Measurements from ENCODE around the gene COBL. TPM values are rescaled to one million over a fixed set of nuclear protein-coding genes. Genes with fewer than 3 reads are reported as not detected.
A peak's percentile ranks its signal among the peaks of the same experiment; 100 is the strongest.

The COBL gene
- total RNA-seq, 1 experiment from 2014 or later = not detected

DNA sequence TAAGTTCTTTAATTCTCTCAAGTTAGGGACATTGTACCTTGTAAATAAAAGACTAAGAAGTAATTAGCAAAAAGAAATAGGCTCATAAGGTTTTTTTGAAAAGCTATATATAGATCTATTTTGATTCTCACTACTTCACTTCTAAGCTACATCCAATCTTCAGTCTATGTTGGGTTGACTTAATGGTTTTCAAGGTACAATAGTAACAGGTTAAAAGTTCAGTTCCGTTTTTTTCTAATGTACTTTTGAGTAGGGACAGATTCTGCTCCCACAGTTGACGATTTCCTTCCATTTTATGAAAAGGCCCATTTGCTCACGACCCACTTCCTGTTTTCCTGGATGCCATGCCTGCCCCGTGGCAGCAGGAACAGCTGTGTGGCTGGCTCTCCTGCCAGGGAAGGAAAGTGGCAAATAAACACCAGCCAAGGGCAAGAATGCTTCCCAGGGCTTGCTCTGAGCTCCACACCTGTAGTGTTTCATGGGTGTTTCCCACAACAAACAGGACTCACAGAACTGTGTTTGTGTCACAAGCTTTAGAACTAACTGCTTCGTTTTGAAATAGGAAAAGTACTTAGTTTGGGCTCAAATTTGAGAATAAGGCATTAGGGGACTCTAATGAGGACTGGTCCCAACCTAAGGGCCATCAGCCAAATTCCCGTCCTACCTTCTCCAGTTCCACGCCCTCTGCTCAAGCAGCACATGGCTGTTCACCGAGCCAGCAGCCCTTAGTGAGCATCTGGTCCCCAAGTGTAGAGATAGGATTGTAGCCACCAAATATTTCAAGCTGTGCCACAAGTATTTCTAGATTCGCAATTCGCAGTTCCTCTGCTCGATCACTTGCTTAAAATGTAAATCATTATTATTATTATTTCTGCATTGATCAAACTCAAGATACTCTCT, 240.7 kb downstream of the COBL start:
- Histone ChIP-seq H3K9me3 (ENCODE audit: low read length) (no peaks in the 10 kb centered on the region), H3K27me3 (ENCODE audit: low read length) (no peaks in the 10 kb centered on the region), H3K27ac (ENCODE audit: low read length) (no peak overlapping the region), H3K36me3 (ENCODE audit: insufficient read depth, low read length) (no peaks in the 10 kb centered on the region), H3K4me3 (ENCODE audit: low read length) (no peak overlapping the region), H3K9ac (ENCODE audit: low read length) (no peak overlapping the region), H3K9me2 (replicated peaks; ENCODE audit: insufficient read depth, low read length) (no peaks in the 10 kb centered on the region), H3K79me2 (ENCODE audit: low read length) (no peaks in the 10 kb centered on the region), H2AFZ (ENCODE audit: low read length) (no peak overlapping the region), H3K4me2 (ENCODE audit: low read depth, low read length, poor library complexity, severe bottlenecking) (no peak overlapping the region), H3K4me1 (ENCODE audit: low read length) (peaks cover 8% of the 10 kb centered on the region), H4K20me1 (ENCODE audit: insufficient read depth, low read depth, low read length) (no peaks in the 10 kb centered on the region)
- DNase-seq = no peak

DNA sequence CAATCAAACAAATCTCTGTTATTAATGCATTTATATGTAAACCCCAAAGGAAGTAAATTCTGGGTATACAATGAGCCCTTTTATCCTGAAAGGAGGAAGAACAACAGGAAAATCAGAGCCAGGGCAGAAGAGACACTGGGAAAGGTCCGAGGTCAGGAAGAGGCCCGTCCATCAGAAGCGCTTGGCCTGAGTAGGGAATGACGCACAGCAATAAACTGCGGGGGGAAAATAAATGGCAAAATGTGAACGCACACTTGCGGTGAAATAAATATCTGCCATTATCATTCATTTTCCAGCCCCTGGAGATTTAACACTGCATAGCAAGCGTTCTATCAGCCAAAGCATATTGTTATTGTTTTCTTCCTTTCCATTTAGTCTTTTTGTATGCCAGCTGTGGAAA, 243.4 kb downstream of the COBL start:
- H3K9me3 ChIP-seq (ENCODE audit: low read length) = no peaks in the 10 kb centered on the region
- H3K4me2 ChIP-seq (ENCODE audit: low read depth, low read length, poor library complexity, severe bottlenecking) = no peak overlapping the region

DNA sequence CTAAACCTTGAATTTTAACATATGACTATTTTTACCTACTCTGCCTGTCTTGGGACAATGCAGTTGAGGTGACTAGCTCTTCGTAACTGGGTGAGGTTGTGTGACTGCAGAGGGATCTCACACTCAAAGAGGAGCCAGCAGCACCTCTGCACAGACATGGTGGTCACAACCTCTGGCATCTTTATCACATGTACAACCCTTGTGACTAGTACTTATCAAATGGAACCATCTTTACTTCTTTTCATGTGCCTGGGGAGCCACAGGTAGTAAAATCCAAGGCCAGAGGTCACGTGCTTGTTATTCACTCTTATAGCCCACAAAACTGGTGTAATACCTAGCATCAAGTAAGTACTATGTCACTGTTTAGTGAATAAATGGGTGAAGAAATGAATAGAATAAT, 244.3 kb downstream of the COBL start:
- no peaks in the 10 kb centered on the region for H3K9me2 ChIP-seq (replicated peaks; ENCODE audit: insufficient read depth, low read length)
- H3K4me3 ChIP-seq (ENCODE audit: low read length) = no peak overlapping the region
- H3K9me3 ChIP-seq (ENCODE audit: low read length) = no peaks in the 10 kb centered on the region
- H3K9ac ChIP-seq (ENCODE audit: low read length) = no peak overlapping the region
- no peak overlapping the region for H3K27ac ChIP-seq (ENCODE audit: low read length)
- H2AFZ ChIP-seq (ENCODE audit: low read length) = no peak overlapping the region
- H3K4me2 ChIP-seq (ENCODE audit: low read depth, low read length, poor library complexity, severe bottlenecking) = no peak overlapping the region
- DNase-seq = no peak
- H3K4me1 ChIP-seq (ENCODE audit: low read length) = peaks cover 8% of the 10 kb centered on the region
- H4K20me1 ChIP-seq (ENCODE audit: insufficient read depth, low read depth, low read length) = no peaks in the 10 kb centered on the region
- no peaks in the 10 kb centered on the region for H3K36me3 ChIP-seq (ENCODE audit: insufficient read depth, low read length)
- no peaks in the 10 kb centered on the region for H3K27me3 ChIP-seq (ENCODE audit: low read length)
- no peaks in the 10 kb centered on the region for H3K79me2 ChIP-seq (ENCODE audit: low read length)

More for the DNA sequence above, 243.4 kb downstream of the COBL start:
- no peak overlapping the region for H3K9ac ChIP-seq (ENCODE audit: low read length)
- no peak for DNase-seq
- H4K20me1 ChIP-seq (ENCODE audit: insufficient read depth, low read depth, low read length) = no peaks in the 10 kb centered on the region
- no peak overlapping the region for H3K4me3 ChIP-seq (ENCODE audit: low read length)
- no peaks in the 10 kb centered on the region for H3K36me3 ChIP-seq (ENCODE audit: insufficient read depth, low read length)
- H3K79me2 ChIP-seq (ENCODE audit: low read length) = no peaks in the 10 kb centered on the region
- H3K27ac ChIP-seq (ENCODE audit: low read length) = no peak overlapping the region
- H2AFZ ChIP-seq (ENCODE audit: low read length) = no peak overlapping the region
- H3K4me1 ChIP-seq (ENCODE audit: low read length) = peaks cover 8% of the 10 kb centered on the region
- no peaks in the 10 kb centered on the region for H3K27me3 ChIP-seq (ENCODE audit: low read length)
- H3K9me2 ChIP-seq (replicated peaks; ENCODE audit: insufficient read depth, low read length) = no peaks in the 10 kb centered on the region

DNA sequence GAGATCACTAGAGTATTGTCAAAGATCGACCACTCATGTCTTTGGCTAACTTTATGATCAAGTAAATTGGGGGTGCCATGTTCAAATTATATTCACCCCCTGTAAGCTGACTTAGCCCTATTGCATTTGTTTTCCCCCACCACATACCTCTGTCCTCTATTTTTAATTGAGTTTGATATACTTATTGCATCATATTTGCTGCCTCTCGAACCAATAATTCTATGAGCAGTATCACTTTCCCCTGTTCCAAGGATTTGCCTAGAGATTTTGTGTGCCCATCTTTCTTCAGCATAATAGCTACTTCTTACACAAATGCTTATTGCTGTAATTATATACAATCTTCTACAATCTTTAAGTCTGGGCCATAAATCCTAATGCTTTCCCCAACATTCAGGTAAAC, 245.2 kb downstream of the COBL start:
- H3K9me2 ChIP-seq (replicated peaks; ENCODE audit: insufficient read depth, low read length) = no peaks in the 10 kb centered on the region
- H2AFZ ChIP-seq (ENCODE audit: low read length) = no peak overlapping the region
- no peak for DNase-seq
- H3K79me2 ChIP-seq (ENCODE audit: low read length) = no peaks in the 10 kb centered on the region
- no peaks in the 10 kb centered on the region for H3K27me3 ChIP-seq (ENCODE audit: low read length)
- peaks cover 8% of the 10 kb centered on the region for H3K4me1 ChIP-seq (ENCODE audit: low read length)
- H4K20me1 ChIP-seq (ENCODE audit: insufficient read depth, low read depth, low read length) = no peaks in the 10 kb centered on the region
- no peak overlapping the region for H3K4me2 ChIP-seq (ENCODE audit: low read depth, low read length, poor library complexity, severe bottlenecking)
- H3K9ac ChIP-seq (ENCODE audit: low read length) = no peak overlapping the region
- no peak overlapping the region for H3K4me3 ChIP-seq (ENCODE audit: low read length)
- no peak overlapping the region for H3K27ac ChIP-seq (ENCODE audit: low read length)
- no peaks in the 10 kb centered on the region for H3K36me3 ChIP-seq (ENCODE audit: insufficient read depth, low read length)
- no peaks in the 10 kb centered on the region for H3K9me3 ChIP-seq (ENCODE audit: low read length)

DNA sequence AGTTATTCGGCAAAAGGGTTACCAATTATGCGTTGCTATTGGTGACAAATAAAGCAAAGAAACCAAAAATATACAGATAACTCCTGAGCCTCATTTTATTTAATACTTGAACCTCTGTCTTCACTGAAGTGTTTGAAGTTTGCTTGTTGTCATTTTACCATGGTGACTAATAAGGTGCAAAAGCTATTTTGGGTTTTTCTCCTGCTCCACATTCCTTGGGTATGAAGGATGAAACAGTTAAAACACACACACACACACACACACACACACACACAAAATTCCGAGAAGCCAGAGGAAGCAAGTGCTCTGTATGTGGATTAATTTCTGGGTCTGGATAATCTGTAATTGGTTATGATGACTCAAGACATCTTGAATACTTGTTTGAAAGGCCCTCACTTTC, 246.5 kb downstream of the COBL start:
- Histone ChIP-seq H3K27ac (ENCODE audit: low read length) (no peak overlapping the region), H3K9me3 (ENCODE audit: low read length) (no peaks in the 10 kb centered on the region), H2AFZ (ENCODE audit: low read length) (no peak overlapping the region), H3K9ac (ENCODE audit: low read length) (no peak overlapping the region), H3K4me2 (ENCODE audit: low read depth, low read length, poor library complexity, severe bottlenecking) (no peak overlapping the region), H4K20me1 (ENCODE audit: insufficient read depth, low read depth, low read length) (no peaks in the 10 kb centered on the region), H3K4me3 (ENCODE audit: low read length) (no peak overlapping the region), H3K79me2 (ENCODE audit: low read length) (no peaks in the 10 kb centered on the region), H3K27me3 (ENCODE audit: low read length) (no peaks in the 10 kb centered on the region), H3K4me1 (ENCODE audit: low read length) (peaks cover 8% of the 10 kb centered on the region), H3K36me3 (ENCODE audit: insufficient read depth, low read length) (no peaks in the 10 kb centered on the region), H3K9me2 (replicated peaks; ENCODE audit: insufficient read depth, low read length) (no peaks in the 10 kb centered on the region)
- no peak for DNase-seq

DNA sequence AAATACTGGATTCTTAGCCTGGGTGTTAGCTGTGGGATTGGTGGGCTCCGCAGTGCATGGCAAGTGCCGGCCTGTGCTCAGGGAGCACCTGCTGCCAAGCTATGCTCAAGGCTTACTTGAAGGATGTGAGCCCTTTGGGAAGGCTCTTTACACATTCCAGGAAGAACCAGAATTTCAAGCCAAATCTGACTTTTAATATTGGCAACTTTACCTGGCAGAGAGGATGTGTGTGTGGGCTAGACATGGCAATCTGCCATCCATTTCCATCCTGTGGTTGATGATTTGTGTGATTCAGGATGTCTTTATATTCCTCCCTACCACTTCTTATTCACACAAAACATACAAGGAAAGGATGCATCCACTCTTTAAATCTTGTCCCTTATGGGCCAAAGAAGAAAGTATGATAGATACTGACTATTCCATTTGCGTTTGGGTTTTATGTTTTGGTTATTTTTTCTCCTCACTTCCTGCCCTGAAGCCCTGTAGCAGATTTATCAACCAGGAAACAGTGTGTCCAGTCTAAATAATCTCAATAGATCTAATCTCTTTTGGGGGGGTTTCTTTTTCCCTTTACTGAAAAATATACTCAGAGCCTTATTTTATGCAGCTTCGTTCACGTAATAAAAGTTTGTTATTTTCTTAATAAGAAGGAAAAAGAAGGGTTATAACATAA, 247.1 kb downstream of the COBL start:
- Histone ChIP-seq H3K27me3 (ENCODE audit: low read length) (no peaks in the 10 kb centered on the region), H2AFZ (ENCODE audit: low read length) (no peak overlapping the region), H3K36me3 (ENCODE audit: insufficient read depth, low read length) (no peaks in the 10 kb centered on the region), H3K79me2 (ENCODE audit: low read length) (no peaks in the 10 kb centered on the region), H3K27ac (ENCODE audit: low read length) (no peak overlapping the region), H3K4me1 (ENCODE audit: low read length) (peaks cover 8% of the 10 kb centered on the region), H3K9me2 (replicated peaks; ENCODE audit: insufficient read depth, low read length) (no peaks in the 10 kb centered on the region), H4K20me1 (ENCODE audit: insufficient read depth, low read depth, low read length) (no peaks in the 10 kb centered on the region), H3K9ac (ENCODE audit: low read length) (no peak overlapping the region), H3K4me2 (ENCODE audit: low read depth, low read length, poor library complexity, severe bottlenecking) (no peak overlapping the region), H3K4me3 (ENCODE audit: low read length) (no peak overlapping the region), H3K9me3 (ENCODE audit: low read length) (no peaks in the 10 kb centered on the region)
- no peak for DNase-seq

DNA sequence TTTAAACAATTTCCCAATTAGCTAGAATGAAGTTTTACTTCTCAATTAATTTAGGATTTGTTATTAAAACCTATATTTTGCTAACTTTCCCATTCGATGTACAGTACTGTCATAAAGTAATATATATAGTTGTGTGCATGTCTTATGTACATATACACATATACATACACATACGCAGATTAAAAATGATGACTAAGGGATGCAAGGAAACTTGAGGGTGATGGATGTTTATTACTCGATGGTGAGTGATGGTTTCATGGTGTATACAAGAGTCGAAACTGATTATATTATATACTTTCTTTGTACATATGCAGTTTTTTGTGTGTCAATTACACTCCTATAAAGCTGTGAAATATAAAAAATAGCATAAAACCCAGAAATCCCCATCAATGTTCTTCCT, 248.2 kb downstream of the COBL start:
- no peak overlapping the region for H3K4me2 ChIP-seq (ENCODE audit: low read depth, low read length, poor library complexity, severe bottlenecking)
- H4K20me1 ChIP-seq (ENCODE audit: insufficient read depth, low read depth, low read length) = no peaks in the 10 kb centered on the region
- no peaks in the 10 kb centered on the region for H3K9me2 ChIP-seq (replicated peaks; ENCODE audit: insufficient read depth, low read length)
- no peaks in the 10 kb centered on the region for H3K4me1 ChIP-seq (ENCODE audit: low read length)
- H3K36me3 ChIP-seq (ENCODE audit: insufficient read depth, low read length) = no peaks in the 10 kb centered on the region
- H3K27me3 ChIP-seq (ENCODE audit: low read length) = no peaks in the 10 kb centered on the region
- DNase-seq = no peak
- no peaks in the 10 kb centered on the region for H3K79me2 ChIP-seq (ENCODE audit: low read length)
- no peaks in the 10 kb centered on the region for H3K9me3 ChIP-seq (ENCODE audit: low read length)
- H2AFZ ChIP-seq (ENCODE audit: low read length) = no peak overlapping the region
- no peak overlapping the region for H3K27ac ChIP-seq (ENCODE audit: low read length)
- no peak overlapping the region for H3K4me3 ChIP-seq (ENCODE audit: low read length)
- no peak overlapping the region for H3K9ac ChIP-seq (ENCODE audit: low read length)

DNA sequence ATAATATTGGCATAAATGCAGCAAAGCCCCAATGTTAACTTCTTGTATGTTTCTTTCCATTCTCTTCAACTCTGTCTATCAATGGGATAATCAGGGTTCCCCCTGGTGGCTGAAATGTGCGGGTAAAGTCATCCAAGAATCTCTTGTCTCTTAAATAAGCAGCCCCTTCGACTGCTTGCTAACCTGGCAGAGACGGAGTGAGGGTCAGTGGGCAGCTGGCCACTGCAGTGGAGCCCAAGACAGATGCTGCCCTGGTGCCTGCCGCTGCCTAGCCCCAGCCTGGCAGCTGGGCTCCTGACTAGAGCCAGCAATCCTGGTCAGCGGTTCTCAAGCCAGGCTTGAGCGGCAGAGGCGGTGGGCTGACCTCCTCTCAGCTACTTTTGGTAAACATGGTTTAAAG, 248.9 kb downstream of the COBL start:
- no peak overlapping the region for H3K4me3 ChIP-seq (ENCODE audit: low read length)
- H4K20me1 ChIP-seq (ENCODE audit: insufficient read depth, low read depth, low read length) = no peaks in the 10 kb centered on the region
- H3K9me3 ChIP-seq (ENCODE audit: low read length) = no peaks in the 10 kb centered on the region
- H2AFZ ChIP-seq (ENCODE audit: low read length) = no peak overlapping the region
- no peak overlapping the region for H3K27ac ChIP-seq (ENCODE audit: low read length)
- H3K79me2 ChIP-seq (ENCODE audit: low read length) = no peaks in the 10 kb centered on the region
- no peaks in the 10 kb centered on the region for H3K27me3 ChIP-seq (ENCODE audit: low read length)
- DNase-seq = peak; percentile 72
- H3K4me1 ChIP-seq (ENCODE audit: low read length) = no peaks in the 10 kb centered on the region
- H3K9me2 ChIP-seq (replicated peaks; ENCODE audit: insufficient read depth, low read length) = no peaks in the 10 kb centered on the region
- no peak overlapping the region for H3K4me2 ChIP-seq (ENCODE audit: low read depth, low read length, poor library complexity, severe bottlenecking)
- H3K36me3 ChIP-seq (ENCODE audit: insufficient read depth, low read length) = no peaks in the 10 kb centered on the region
- no peak overlapping the region for H3K9ac ChIP-seq (ENCODE audit: low read length)

Measured in Karpas-422 (cell line).